Right lobe of liver (tissue), 4 donors: ENCODE data around the gene IGF2R.

Source experiments
- POLR2A ChIP-seq: fragments of 450-650 bp; IDR thresholded peaks from one replicate; pipeline ENCODE4 v1.6.1; 2017; ENCODE audit warnings: antibody characterized with exemption, mild to moderate bottlenecking
- TF ChIP-seq, protein P1 (sequence below), 4 donors: fragments of 200-600 bp in 3 of 4; fragments of 450-650 bp in 1 of 4; IDR thresholded peaks; one replicate each; pipeline versions ENCODE4 v1.5.1 to v1.8.0; 2016 to 2022; ENCODE audit warnings: antibody characterized with exemption in 4 of 4, mild to moderate bottlenecking in 2 of 4
- donor health status: DM: no; HTN: no; CAD: no.
- donor health status: DM: no; HTN: no; CAD: no.
- donor health status: DM: no; HTN: yes; CAD: no.

DNA sequence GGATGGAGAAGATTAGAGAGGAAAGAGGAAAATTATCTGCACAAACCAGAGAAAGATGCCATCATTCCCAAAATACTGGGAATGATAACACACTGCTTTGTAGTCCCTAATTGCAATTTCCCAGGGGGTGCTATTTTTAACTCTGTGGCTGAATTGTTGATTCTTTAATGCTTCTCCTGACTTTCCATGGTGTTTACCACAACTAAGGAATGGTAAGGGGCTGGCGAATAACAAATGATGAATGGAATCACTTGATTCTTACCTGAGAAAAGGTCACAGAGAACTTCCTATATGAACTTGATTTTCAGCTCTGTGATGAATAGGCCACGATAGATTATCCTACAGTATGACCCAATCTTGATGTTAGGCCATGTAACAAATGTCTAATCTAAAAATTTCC, 22.0 kb upstream of the IGF2R start:
- TF ChIP-seq, protein P1, sequence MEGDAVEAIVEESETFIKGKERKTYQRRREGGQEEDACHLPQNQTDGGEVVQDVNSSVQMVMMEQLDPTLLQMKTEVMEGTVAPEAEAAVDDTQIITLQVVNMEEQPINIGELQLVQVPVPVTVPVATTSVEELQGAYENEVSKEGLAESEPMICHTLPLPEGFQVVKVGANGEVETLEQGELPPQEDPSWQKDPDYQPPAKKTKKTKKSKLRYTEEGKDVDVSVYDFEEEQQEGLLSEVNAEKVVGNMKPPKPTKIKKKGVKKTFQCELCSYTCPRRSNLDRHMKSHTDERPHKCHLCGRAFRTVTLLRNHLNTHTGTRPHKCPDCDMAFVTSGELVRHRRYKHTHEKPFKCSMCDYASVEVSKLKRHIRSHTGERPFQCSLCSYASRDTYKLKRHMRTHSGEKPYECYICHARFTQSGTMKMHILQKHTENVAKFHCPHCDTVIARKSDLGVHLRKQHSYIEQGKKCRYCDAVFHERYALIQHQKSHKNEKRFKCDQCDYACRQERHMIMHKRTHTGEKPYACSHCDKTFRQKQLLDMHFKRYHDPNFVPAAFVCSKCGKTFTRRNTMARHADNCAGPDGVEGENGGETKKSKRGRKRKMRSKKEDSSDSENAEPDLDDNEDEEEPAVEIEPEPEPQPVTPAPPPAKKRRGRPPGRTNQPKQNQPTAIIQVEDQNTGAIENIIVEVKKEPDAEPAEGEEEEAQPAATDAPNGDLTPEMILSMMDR (IDR thresholded peaks at IDR 0.05): no peak
- TF ChIP-seq POLR2A: no peak
